Measurements from ENCODE around the gene EYS.

DNA sequence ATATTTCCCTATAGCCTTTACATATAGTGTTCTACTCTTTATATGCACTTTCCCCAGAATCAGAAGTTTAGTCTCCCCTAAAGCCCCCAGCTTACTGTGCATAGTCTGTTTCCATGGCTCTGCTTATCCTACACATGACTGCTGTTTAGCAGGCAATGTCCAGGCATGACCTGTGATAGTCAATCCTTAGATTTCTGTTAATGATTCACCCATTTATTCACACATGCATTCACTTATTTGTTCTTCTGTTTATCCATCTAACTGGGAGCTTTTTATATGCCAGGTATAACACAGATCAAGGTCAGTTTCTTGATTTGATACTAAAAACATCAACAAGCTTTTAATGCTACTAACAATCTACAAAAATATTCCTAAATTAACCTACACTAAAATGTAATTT is 1770.6 kb downstream of the EYS start:
- TF ChIP-seq, protein P1, sequence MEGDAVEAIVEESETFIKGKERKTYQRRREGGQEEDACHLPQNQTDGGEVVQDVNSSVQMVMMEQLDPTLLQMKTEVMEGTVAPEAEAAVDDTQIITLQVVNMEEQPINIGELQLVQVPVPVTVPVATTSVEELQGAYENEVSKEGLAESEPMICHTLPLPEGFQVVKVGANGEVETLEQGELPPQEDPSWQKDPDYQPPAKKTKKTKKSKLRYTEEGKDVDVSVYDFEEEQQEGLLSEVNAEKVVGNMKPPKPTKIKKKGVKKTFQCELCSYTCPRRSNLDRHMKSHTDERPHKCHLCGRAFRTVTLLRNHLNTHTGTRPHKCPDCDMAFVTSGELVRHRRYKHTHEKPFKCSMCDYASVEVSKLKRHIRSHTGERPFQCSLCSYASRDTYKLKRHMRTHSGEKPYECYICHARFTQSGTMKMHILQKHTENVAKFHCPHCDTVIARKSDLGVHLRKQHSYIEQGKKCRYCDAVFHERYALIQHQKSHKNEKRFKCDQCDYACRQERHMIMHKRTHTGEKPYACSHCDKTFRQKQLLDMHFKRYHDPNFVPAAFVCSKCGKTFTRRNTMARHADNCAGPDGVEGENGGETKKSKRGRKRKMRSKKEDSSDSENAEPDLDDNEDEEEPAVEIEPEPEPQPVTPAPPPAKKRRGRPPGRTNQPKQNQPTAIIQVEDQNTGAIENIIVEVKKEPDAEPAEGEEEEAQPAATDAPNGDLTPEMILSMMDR (IDR thresholded peaks at IDR 0.05; ENCODE audit: low read length): no peak
- no peak for TF ChIP-seq EZH2phosphoT487 (IDR thresholded peaks at IDR 0.05; ENCODE audit: low read length)

Data from MM.1S (cell line).